HepG2 (cell line): ENCODE data around the gene DDI2. TPM values are rescaled to one million over a fixed set of nuclear protein-coding genes. Genes with fewer than 3 reads are reported as not detected.

Experiments used
- AKAP8 ChIP-seq: sonication (generic); formaldehyde crosslinking; IDR thresholded peaks from 2 replicates; pipeline ENCODE4 v1.5.1; 2020; ENCODE audit warnings: mild to moderate bottlenecking, missing genetic modification reagents
- CEBPG ChIP-seq: IDR thresholded peaks from 2 replicates; pipeline ENCODE4 v1.6.1; 2016
- ELF3 ChIP-seq: IDR thresholded peaks from 2 replicates; pipeline ENCODE4 v1.6.1; 2016; ENCODE audit warnings: missing genetic modification reagents, missing compliant biosample characterization
- FOXO1 ChIP-seq: sonication (generic); formaldehyde crosslinking; IDR thresholded peaks from 2 replicates; pipeline ENCODE4 v1.4.0; 2020; ENCODE audit warnings: missing genetic modification reagents
- MAFK ChIP-seq, 2 experiments: IDR thresholded peaks in 1 of 2; conservative IDR thresholded peaks in 1 of 2; 2 replicates each; pipeline ENCODE4 v1.6.1; 2011; ENCODE audit warnings: improper control_type of control experiment in 2 of 2, low read length in 2 of 2
- NFKBIZ ChIP-seq: IDR thresholded peaks from 2 replicates; pipeline ENCODE4 v1.6.1; 2018; ENCODE audit warnings: missing genetic modification reagents, missing compliant biosample characterization
- RBM39 ChIP-seq: fragments of 200-400 bp; formaldehyde crosslinking; IDR thresholded peaks from one replicate; pipeline ENCODE4 v1.6.1; 2018; ENCODE audit warnings: antibody characterized with exemption, mild to moderate bottlenecking, low read depth, low read length; ENCODE audit not compliant: poor library complexity, severe bottlenecking
- ZNF296 ChIP-seq: sonication (generic); formaldehyde crosslinking; conservative IDR thresholded peaks from 2 replicates; pipeline ENCODE4 v1.5.0; 2020; ENCODE audit warnings: mild to moderate bottlenecking, missing genetic modification reagents
- ZNF430 ChIP-seq: sonication (generic); formaldehyde crosslinking; IDR thresholded peaks from 2 replicates; pipeline ENCODE4 v1.9.0; 2021; ENCODE audit warnings: mild to moderate bottlenecking, missing genetic modification reagents
- polyA plus RNA-seq, 8 experiments: library from polyadenylated mRNA; depleted of rRNA in 3 of 8; stranded (reverse) in 7 of 8; unstranded in 1 of 8; fragments of >200 nt; fragmentation: Illumina TruSeq in 4 of 8; extraction: Trizol in 4 of 8; gene quantifications; 2 replicates each; pipeline versions ENCODE4 v1.2.1 to v1.2.3, GENCODE V29; 2011 to 2016; ENCODE audit warnings: low read depth in 4 of 8, missing spikeins in 1 of 8, mixed read lengths in 1 of 8; ENCODE audit not compliant: insufficient read depth in 1 of 8
- total RNA-seq, 5 experiments: library from RNA; depleted of rRNA; stranded (reverse); fragments of >200 nt; fragmentation: Illumina TruSeq; extraction: Trizol; gene quantifications; 2 replicates each; pipeline ENCODE4 v1.2.3, GENCODE V29; 2016; ENCODE audit warnings: low read depth in 1 of 5
- TF ChIP-seq, protein P1 (sequence below): sonication (generic); formaldehyde crosslinking; IDR thresholded peaks from one replicate; pipeline ENCODE4 v1.5.1; 2020; ENCODE audit warnings: mild to moderate bottlenecking, missing genetic modification reagents; ENCODE audit errors: not compliant biosample characterization
- TF ChIP-seq, protein P2 (sequence below): sonication (generic); formaldehyde crosslinking; IDR thresholded peaks from 2 replicates; pipeline ENCODE4 v1.5.0; 2020; ENCODE audit warnings: mild to moderate bottlenecking, missing genetic modification reagents, borderline replicate concordance
- TF ChIP-seq, protein P3 (sequence below): sonication (generic); formaldehyde crosslinking; conservative IDR thresholded peaks from 2 replicates; pipeline ENCODE4 v1.8.0; 2022; ENCODE audit warnings: mild to moderate bottlenecking, moderate library complexity, missing genetic modification reagents

DDI2 gene
- total and polyA plus RNA-seq, 2 of the 13 experiments (the other 11 are each of a cell fraction or from before 2014, with no cell fraction given), result 8.5 to 25.7 TPM

DNA sequence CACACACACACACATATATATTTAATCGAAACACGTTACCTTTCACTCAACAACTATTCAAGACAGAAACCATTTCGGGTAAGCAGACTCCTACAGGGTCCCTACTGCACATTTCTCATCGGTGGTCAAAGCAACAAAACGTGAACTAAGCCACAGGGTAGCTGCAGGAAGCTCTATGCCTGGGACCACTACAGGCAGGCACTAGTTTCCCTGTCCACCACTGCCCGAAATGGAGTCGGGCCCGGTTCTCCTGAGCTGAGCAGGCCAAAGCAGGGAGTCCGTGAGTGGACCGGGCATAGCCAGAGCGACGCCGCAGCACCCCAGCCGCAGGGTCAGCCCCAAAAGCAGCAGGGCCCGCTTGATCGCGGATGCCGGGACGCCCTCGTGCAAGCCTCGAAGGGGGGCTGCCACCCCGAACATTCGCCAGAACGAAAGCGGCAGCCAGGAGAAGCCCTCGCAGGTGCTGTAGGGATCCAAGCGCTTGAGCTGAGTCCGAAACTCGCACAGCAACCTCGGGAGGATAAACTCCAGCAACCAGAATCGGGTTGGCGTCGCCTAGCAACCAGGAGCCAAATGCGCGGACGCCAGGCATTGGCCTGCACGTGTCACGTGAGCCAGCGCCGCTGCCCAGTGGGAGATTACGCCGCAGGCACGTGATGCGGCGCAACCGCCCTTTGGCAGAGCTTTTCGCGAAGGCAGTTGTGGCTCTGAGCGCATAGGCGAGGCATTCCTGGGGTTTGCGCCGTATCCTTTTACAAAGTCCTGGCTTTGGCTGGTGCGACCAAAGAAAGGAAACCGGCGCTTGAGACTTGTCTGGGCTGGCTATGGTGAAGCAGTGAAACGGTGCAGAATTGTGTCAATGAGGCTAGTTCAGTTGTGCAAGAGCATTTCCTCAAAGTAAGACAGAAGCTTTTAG is 13.9 kb upstream of the DDI2 start (continued):
- TF ChIP-seq, protein P1, sequence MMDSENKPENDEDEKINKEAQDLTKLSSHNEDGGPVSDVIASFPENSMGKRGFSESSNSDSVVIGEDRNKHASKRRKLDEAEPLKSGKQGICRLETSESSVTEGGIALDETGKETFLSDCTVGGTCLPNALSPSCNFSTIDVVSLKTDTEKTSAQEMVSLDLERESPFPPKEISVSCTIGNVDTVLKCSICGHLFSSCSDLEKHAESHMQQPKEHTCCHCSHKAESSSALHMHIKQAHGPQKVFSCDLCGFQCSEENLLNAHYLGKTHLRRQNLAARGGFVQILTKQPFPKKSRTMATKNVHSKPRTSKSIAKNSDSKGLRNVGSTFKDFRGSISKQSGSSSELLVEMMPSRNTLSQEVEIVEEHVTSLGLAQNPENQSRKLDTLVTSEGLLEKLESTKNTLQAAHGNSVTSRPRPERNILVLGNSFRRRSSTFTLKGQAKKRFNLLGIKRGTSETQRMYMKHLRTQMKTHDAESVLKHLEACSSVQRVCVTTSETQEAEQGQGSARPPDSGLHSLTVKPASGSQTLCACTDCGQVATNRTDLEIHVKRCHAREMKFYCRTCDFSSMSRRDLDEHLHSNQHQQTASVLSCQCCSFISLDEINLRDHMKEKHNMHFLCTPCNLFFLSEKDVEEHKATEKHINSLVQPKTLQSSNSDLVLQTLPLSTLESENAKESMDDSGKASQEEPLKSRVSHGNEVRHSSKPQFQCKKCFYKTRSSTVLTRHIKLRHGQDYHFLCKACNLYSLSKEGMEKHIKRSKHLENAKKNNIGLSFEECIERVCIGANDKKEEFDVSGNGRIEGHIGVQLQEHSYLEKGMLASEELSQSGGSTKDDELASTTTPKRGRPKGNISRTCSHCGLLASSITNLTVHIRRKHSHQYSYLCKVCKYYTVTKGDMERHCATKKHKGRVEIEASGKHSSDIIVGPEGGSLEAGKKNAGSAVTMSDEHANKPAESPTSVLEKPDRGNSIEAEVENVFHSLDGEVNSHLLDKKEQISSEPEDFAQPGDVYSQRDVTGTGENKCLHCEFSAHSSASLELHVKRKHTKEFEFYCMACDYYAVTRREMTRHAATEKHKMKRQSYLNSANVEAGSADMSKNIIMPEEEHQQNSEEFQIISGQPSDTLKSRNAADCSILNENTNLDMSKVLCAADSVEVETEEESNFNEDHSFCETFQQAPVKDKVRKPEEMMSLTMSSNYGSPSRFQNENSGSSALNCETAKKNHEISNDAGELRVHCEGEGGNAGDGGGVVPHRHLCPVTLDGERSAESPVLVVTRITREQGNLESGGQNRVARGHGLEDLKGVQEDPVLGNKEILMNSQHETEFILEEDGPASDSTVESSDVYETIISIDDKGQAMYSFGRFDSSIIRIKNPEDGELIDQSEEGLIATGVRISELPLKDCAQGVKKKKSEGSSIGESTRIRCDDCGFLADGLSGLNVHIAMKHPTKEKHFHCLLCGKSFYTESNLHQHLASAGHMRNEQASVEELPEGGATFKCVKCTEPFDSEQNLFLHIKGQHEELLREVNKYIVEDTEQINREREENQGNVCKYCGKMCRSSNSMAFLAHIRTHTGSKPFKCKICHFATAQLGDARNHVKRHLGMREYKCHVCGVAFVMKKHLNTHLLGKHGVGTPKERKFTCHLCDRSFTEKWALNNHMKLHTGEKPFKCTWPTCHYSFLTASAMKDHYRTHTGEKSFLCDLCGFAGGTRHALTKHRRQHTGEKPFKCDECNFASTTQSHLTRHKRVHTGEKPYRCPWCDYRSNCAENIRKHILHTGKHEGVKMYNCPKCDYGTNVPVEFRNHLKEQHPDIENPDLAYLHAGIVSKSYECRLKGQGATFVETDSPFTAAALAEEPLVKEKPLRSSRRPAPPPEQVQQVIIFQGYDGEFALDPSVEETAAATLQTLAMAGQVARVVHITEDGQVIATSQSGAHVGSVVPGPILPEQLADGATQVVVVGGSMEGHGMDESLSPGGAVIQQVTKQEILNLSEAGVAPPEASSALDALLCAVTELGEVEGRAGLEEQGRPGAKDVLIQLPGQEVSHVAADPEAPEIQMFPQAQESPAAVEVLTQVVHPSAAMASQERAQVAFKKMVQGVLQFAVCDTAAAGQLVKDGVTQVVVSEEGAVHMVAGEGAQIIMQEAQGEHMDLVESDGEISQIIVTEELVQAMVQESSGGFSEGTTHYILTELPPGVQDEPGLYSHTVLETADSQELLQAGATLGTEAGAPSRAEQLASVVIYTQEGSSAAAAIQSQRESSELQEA (CRISPR knock-in tag), result peak; percentile 92
- 0 out of 2 replicates have a peak, but pooled peaks have one; percentile 36 for TF ChIP-seq ZNF296 (CRISPR knock-in tag)
- peak; percentile 84; the same call in 1 of the 2 replicates for TF ChIP-seq ZNF430 (CRISPR knock-in tag)
- TF ChIP-seq NFKBIZ (CRISPR knock-in tag), result peak; percentile 76; the same call in 1 of the 2 replicates
- peak; percentile 62 for TF ChIP-seq CEBPG
- TF ChIP-seq ELF3 (CRISPR knock-in tag), result peak; percentile 74
- TF ChIP-seq, protein P2, sequence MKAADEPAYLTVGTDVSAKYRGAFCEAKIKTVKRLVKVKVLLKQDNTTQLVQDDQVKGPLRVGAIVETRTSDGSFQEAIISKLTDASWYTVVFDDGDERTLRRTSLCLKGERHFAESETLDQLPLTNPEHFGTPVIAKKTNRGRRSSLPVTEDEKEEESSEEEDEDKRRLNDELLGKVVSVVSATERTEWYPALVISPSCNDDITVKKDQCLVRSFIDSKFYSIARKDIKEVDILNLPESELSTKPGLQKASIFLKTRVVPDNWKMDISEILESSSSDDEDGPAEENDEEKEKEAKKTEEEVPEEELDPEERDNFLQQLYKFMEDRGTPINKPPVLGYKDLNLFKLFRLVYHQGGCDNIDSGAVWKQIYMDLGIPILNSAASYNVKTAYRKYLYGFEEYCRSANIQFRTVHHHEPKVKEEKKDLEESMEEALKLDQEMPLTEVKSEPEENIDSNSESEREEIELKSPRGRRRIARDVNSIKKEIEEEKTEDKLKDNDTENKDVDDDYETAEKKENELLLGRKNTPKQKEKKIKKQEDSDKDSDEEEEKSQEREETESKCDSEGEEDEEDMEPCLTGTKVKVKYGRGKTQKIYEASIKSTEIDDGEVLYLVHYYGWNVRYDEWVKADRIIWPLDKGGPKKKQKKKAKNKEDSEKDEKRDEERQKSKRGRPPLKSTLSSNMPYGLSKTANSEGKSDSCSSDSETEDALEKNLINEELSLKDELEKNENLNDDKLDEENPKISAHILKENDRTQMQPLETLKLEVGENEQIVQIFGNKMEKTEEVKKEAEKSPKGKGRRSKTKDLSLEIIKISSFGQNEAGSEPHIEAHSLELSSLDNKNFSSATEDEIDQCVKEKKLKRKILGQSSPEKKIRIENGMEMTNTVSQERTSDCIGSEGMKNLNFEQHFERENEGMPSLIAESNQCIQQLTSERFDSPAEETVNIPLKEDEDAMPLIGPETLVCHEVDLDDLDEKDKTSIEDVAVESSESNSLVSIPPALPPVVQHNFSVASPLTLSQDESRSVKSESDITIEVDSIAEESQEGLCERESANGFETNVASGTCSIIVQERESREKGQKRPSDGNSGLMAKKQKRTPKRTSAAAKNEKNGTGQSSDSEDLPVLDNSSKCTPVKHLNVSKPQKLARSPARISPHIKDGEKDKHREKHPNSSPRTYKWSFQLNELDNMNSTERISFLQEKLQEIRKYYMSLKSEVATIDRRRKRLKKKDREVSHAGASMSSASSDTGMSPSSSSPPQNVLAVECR (CRISPR knock-in tag), result peak; percentile 88
- TF ChIP-seq AKAP8 (CRISPR knock-in tag), result no peak
- peak; percentile 16; the same call in 1 of the 2 replicates for TF ChIP-seq FOXO1 (CRISPR knock-in tag)
- TF ChIP-seq RBM39, result no peak
- TF ChIP-seq MAFK (conservative IDR thresholded peaks at IDR 0.05 in 1 of 2, IDR thresholded peaks at IDR 0.05 in 1 of 2; ENCODE audit: low read length in 2 of 2), result no peak
- TF ChIP-seq, protein P3, sequence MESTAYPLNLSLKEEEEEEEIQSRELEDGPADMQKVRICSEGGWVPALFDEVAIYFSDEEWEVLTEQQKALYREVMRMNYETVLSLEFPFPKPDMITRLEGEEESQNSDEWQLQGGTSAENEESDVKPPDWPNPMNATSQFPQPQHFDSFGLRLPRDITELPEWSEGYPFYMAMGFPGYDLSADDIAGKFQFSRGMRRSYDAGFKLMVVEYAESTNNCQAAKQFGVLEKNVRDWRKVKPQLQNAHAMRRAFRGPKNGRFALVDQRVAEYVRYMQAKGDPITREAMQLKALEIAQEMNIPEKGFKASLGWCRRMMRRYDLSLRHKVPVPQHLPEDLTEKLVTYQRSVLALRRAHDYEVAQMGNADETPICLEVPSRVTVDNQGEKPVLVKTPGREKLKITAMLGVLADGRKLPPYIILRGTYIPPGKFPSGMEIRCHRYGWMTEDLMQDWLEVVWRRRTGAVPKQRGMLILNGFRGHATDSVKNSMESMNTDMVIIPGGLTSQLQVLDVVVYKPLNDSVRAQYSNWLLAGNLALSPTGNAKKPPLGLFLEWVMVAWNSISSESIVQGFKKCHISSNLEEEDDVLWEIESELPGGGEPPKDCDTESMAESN (CRISPR knock-in tag), result peak; percentile 90
